ENCODE measurements around the gene HHAT.

- TF ChIP-seq CTCF (optimal IDR thresholded peaks at IDR 0.05 in 1 of 3, IDR thresholded peaks at IDR 0.05 in 1 of 3, conservative IDR thresholded peaks at IDR 0.05 in 1 of 3; ENCODE audit: extremely low read depth in 1 of 3, insufficient read depth in 2 of 3, low read length in 3 of 3), result no peak
- no peak for TF ChIP-seq EZH2 (IDR thresholded peaks at IDR 0.05; ENCODE audit: low read length)
Measured at GRCh38 chr1:210340841-210341240, 12.1 kb downstream of the HHAT start.
